GM12873 (cell line): Measurements from ENCODE around the gene ZNF679.
"Not testable (repeated sequence)": the region's sequence is repeated elsewhere in the genome, so short reads cannot be mapped to it uniquely, and the experiment has no call there.

Experiments used
- TF ChIP-seq, protein P1 (sequence below): IDR thresholded peaks from 2 replicates; pipeline ENCODE4 v1.5.1; 2012; ENCODE audit warnings: low read depth, mild to moderate bottlenecking, moderate library complexity, low read length, control low read depth; ENCODE audit not compliant: insufficient read depth; ENCODE audit errors: missing control alignments

The ZNF679 gene

DNA sequence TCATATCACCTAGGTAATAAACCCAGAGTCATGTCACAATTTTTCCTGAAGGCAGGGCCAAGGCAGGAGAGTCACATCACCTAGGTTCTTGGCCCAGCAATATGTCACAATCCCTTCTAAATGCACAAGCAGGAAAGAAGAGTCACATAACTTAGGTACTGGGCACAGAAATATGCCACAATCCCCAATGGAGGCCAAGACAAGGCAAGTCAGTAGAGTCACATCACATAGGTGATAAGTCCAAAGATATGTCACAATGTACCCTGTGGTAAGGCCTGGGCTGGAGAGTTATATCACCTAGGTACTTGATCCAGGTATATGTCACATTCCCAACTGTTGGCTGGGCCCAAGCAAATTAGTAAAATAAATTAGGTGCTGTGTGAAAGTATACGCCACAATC lies at the start of gene ZNF679:
ZNF679 (plus strand) TSS at position 301 of the 400 bp plus-strand sequence. CDS start 20,644 bp downstream, outside the sequence.
- TF ChIP-seq, protein P1, sequence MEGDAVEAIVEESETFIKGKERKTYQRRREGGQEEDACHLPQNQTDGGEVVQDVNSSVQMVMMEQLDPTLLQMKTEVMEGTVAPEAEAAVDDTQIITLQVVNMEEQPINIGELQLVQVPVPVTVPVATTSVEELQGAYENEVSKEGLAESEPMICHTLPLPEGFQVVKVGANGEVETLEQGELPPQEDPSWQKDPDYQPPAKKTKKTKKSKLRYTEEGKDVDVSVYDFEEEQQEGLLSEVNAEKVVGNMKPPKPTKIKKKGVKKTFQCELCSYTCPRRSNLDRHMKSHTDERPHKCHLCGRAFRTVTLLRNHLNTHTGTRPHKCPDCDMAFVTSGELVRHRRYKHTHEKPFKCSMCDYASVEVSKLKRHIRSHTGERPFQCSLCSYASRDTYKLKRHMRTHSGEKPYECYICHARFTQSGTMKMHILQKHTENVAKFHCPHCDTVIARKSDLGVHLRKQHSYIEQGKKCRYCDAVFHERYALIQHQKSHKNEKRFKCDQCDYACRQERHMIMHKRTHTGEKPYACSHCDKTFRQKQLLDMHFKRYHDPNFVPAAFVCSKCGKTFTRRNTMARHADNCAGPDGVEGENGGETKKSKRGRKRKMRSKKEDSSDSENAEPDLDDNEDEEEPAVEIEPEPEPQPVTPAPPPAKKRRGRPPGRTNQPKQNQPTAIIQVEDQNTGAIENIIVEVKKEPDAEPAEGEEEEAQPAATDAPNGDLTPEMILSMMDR, result not testable (repeated sequence)

DNA sequence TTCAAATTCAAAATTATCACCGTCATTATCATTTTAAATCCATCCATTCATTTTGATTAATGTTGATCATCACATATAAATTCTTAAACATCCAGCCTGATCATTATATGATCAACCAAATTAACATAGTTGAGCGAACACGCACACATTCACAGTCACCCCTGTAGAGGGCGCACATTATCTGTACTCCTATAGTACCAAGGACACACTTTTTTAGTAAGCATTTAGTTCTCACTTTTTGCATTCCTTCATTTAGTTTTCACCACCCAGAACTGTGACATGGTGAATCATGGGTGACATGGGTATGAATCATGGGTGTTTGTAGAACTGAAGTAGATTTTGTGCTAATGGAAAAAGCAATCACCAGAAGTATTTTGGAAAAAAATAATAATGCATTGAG lies 47.3 kb upstream of the ZNF679 start:
- TF ChIP-seq, protein P1, result peak; percentile 11

DNA sequence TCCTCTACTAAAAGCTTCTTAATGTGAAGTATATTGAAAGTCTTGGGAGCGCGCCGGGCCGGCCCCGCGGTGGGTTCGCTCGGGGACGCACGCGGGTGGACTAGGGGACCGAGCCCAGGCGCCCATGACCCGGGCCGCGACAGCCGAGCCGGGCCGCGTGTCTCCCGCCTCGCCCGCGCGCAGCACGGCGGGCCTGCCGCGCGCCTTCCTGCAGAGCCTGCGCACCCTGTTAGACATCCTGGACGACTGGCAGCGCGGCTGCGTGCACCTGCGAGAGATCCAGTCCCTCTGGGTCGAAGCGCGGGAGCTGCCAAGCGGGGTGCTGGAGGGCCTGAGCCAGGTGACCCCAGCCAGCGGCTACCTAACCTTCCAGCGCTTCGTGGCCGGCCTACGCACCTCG lies 46.7 kb upstream of the ZNF679 start:
- TF ChIP-seq, protein P1, result no peak

DNA sequence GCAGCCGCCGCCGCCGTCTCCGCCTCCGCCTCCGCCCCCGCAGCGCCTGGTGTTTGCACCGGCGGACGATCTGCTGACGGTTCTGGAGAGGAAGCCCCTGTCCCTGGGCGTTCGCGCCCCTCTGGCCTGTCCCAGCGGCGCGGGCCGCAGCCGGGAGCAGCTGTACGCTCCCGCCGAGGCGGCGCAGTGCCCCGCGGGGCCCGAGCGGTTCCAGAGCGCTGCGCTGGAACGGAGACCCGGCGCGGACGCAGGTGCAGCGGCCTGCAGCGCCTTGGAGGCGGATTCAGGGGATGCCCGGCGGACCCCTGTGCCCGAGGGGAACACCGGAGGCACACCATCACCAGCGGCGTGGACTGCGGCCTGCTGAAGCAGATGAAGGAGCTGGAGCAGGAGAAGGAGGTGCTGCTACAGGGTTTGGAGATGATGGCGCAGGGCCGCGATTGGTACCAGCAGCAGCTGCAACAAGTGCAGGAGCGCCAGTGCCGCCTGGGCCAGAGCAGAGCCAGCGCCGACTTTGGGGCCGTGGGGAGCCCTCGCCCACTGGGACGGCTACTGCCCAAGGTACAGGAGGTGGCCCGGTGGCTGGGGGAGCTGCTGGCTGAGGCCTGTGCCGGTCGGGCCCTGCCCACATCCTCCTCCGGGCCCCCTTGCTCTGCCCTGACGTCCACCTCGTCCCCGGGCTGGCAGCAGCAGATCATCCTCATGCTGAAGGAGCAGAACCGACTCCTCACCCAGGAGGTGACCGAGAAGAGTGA lies 46.1 kb upstream of the ZNF679 start:
- TF ChIP-seq, protein P1, result no peak

DNA sequence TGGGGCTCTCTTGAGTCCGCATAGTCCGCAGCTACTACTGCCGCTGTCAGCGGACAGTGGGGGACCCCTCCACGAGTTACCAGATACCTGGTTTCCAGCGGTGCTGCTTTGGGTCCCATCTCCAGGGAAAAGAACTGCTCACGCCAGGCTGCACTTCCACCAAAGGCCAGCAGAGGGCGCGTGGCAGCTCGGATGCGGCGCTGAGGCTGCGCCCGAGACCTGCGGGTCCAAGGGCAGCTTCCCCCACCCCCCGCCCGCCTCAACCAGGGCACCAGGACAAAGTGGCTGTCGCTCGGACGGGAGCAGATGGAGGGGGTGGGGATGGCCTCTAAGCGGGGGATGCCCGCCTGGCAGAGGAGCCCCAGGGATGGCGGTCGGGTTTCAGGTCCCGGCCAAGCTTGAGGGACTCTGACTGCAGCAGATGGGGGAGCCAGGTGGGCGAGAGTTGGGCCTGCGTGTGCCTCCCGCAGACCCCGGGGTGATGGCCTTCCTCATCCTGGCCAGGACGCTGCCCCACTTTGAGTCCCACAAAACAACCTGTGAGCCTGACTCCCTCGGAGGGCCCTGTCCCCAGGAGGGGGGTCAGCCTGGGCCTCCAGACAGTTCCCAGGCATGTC lies 45.0 kb upstream of the ZNF679 start:
- TF ChIP-seq, protein P1, result peak; percentile 67

DNA sequence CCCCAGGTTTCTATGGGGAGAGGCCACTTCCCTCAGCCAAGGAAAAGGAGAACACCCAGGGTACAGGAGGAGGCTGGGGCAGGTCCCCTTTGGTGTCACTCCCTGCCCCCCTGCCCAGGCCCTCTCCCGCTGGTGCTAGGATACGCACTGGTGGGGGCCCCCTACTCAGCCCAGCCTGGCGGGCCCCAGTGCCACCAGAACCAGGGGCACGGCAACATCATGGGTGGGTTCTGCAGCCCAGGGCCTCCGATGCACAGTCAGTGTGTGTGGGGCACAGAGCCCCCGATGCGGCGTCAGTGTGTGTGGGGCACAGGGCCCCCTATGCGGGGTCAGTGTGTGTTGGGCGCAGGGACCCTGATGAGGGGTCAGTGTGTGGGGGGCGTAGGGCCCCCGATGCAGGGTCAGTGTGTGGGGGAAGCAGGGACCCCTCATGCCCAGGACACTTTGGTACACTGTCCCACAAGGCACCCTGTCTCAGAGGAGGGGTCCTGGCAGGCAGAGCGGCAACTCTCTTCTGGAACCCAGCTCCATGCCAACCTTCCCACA lies 44.4 kb upstream of the ZNF679 start:
- TF ChIP-seq, protein P1, result no peak

DNA sequence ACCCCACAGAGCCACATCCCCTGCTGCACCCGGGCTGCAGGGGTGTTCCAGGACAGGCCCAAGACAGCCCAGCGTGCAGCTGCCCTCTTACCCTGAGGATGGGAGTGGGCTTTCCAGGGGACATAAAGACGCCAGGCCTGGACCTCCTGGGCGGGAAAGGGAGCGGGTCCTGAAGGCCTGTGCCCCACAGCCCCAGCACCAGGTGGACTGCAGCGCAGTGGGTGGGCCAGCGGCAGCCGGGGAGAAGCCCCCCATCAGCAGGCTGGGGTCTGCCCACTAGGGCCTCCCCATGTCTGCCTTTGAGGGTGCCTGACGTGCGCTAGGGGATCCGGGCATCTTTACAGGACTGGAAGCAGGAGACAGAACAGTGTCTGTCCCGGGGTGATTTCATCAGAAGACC lies 43.9 kb upstream of the ZNF679 start:
- TF ChIP-seq, protein P1, result no peak
